NT2/D1 (cell line): ENCODE measurements around the gene CACNA1D.

Experiments
- YY1 ChIP-seq: IDR thresholded peaks from 2 replicates; pipeline ENCODE4 v1.6.1; 2011; ENCODE audit not compliant: insufficient read length, insufficient read depth
- ZNF274 ChIP-seq: IDR thresholded peaks from 2 replicates; pipeline ENCODE4 v1.6.1; 2011; ENCODE audit warnings: mild to moderate bottlenecking, low read depth, low read length

DNA sequence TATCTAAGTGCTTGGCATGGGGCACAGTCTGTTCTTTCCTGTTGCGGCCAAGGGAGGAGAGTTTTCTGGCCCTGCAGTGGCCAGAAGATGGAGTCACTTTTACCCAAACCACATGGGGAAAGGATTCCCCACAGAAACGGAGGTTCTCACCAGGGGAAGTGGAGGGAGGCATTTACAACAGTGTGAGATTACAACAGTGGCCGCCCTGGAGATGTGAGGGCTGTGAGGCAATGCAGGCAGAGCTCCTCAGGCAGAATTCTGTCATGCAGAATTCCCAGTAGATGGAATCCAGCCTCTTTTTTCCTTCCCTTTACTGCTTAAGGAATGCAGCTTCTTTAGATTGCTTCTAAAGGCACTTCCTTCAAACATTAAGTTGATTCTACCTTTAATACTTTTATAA is 83.1 kb downstream of the CACNA1D start:
- TF ChIP-seq YY1, result no peak
- TF ChIP-seq ZNF274, result no peak
